Stomach (tissue), 4 donors: ENCODE data around the gene MAJIN.

ENCODE experiments used
- EP300 ChIP-seq: sonication (generic); formaldehyde crosslinking; IDR thresholded peaks from one replicate; pipeline ENCODE4 v1.6.1; 2017; ENCODE audit warnings: antibody characterized with exemption
- POLR2A ChIP-seq, 4 donors: fragments of 450-650 bp; IDR thresholded peaks; one replicate each; pipeline ENCODE4 v1.6.1; 2016; ENCODE audit warnings: antibody characterized with exemption in 4 of 4, control low read depth in 2 of 4, mild to moderate bottlenecking in 1 of 4, moderate library complexity in 1 of 4
- POLR2AphosphoS5 ChIP-seq, 3 donors: sonication (generic); formaldehyde crosslinking; IDR thresholded peaks; one replicate each; pipeline ENCODE4 v1.6.1; 2016; ENCODE audit warnings: antibody characterized with exemption in 3 of 3
- TF ChIP-seq, protein P1 (sequence below), 7 experiments: fragments of 450-650 bp in 4 of 7; fragments of 200-600 bp in 3 of 7; sonication (generic) in 3 of 7; IDR thresholded peaks; one replicate each; pipeline ENCODE4 v1.5.1; 2016 to 2019; ENCODE audit warnings: antibody characterized with exemption in 7 of 7, control low read depth in 2 of 7, mild to moderate bottlenecking in 1 of 7

DNA sequence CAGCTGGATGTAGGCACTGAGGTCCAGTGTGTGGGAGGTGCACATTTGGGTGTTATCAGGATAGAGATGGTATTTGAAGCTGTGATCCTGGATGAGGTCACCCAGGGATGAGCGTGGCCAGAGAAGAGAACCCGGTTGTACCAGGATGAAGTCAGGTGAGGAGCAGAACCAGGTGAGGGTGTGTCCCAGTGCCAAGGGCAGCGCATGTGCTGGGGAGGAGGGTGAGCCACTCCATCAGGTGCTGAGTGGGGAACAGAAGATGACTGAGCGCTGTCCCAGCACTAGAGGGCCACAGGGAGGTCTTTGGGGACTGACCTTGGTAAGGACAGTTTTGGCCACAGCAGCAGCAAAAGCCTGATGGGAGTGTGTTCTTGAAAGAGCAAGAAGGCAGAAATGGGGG lies 44.8 kb upstream of the MAJIN start:
- no peak for TF ChIP-seq POLR2A (IDR thresholded peaks at IDR 0.05)
- TF ChIP-seq, protein P1, sequence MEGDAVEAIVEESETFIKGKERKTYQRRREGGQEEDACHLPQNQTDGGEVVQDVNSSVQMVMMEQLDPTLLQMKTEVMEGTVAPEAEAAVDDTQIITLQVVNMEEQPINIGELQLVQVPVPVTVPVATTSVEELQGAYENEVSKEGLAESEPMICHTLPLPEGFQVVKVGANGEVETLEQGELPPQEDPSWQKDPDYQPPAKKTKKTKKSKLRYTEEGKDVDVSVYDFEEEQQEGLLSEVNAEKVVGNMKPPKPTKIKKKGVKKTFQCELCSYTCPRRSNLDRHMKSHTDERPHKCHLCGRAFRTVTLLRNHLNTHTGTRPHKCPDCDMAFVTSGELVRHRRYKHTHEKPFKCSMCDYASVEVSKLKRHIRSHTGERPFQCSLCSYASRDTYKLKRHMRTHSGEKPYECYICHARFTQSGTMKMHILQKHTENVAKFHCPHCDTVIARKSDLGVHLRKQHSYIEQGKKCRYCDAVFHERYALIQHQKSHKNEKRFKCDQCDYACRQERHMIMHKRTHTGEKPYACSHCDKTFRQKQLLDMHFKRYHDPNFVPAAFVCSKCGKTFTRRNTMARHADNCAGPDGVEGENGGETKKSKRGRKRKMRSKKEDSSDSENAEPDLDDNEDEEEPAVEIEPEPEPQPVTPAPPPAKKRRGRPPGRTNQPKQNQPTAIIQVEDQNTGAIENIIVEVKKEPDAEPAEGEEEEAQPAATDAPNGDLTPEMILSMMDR (IDR thresholded peaks at IDR 0.05): no peak
- TF ChIP-seq POLR2AphosphoS5 (IDR thresholded peaks at IDR 0.05): no peak
- no peak for TF ChIP-seq EP300
